Measurements from ENCODE around the gene CDH20.
"Not testable (repeated sequence)": the region's sequence is repeated elsewhere in the genome, so short reads cannot be mapped to it uniquely, and the experiment has no call there.

CDH20 gene

GRCh38 chr18:61350578-61350977 is 17.3 kb downstream of the CDH20 start:
- DNase-seq: no peak

GRCh38 chr18:61352059-61352458 is 18.8 kb downstream of the CDH20 start:
- DNase-seq: no peak

GRCh38 chr18:61352611-61353010 is 19.4 kb downstream of the CDH20 start:
- no peak for DNase-seq

- DNase-seq: peak; percentile 2
These were observed 27.5 kb downstream of the CDH20 start for GRCh38 chr18:61360404-61361383.

- no peak for DNase-seq
These were observed 29.3 kb downstream of the CDH20 start for GRCh38 chr18:61362511-61362910.

GRCh38 chr18:61364953-61365352 is 31.7 kb downstream of the CDH20 start:
- DNase-seq: no peak

GRCh38 chr18:61368001-61368400 is 34.8 kb downstream of the CDH20 start:
- no peak for DNase-seq

- DNase-seq: not testable (repeated sequence)
These were observed 36.4 kb downstream of the CDH20 start for GRCh38 chr18:61369671-61370070.

GRCh38 chr18:61371111-61371510 is 37.9 kb downstream of the CDH20 start:
- no peak for DNase-seq

GRCh38 chr18:61379827-61380226 is 46.6 kb downstream of the CDH20 start:
- DNase-seq: no peak

GRCh38 chr18:61388010-61388409 is 54.8 kb downstream of the CDH20 start:
- no peak for DNase-seq

- no peak for DNase-seq
These were observed 61.8 kb downstream of the CDH20 start for GRCh38 chr18:61394983-61395382.

GRCh38 chr18:61397222-61397621 is 64.0 kb downstream of the CDH20 start:
- no peak for DNase-seq

- no peak for DNase-seq
These were observed 65.9 kb downstream of the CDH20 start for GRCh38 chr18:61398961-61399705.

- DNase-seq: no peak
These were observed 66.9 kb downstream of the CDH20 start for GRCh38 chr18:61400016-61400635.

GRCh38 chr18:61400716-61401115 is 67.5 kb downstream of the CDH20 start:
- peak; percentile 2 for DNase-seq

- DNase-seq: no peak
These were observed 69.5 kb downstream of the CDH20 start for GRCh38 chr18:61402726-61403125.

GRCh38 chr18:61413396-61413795 is 80.2 kb downstream of the CDH20 start:
- no peak for DNase-seq

- no peak for DNase-seq
These were observed 80.9 kb downstream of the CDH20 start for GRCh38 chr18:61414086-61414485.

GRCh38 chr18:61419763-61420162 is 86.5 kb downstream of the CDH20 start:
- no peak for DNase-seq

- no peak for DNase-seq
These were observed 87.1 kb downstream of the CDH20 start for GRCh38 chr18:61420218-61420885.

- no peak for DNase-seq
These were observed 93.3 kb downstream of the CDH20 start for GRCh38 chr18:61426492-61427053.

GRCh38 chr18:61428266-61428665 is 95.0 kb downstream of the CDH20 start:
- no peak for DNase-seq
